Liver (tissue), 9 donors: ENCODE results near the gene IDI2. TPM values are rescaled to one million over a fixed set of nuclear protein-coding genes. Genes with fewer than 3 reads are reported as not detected.

Experiments
- DNase-seq: peaks from one replicate; pipeline ENCODE4 v3.0.0-alpha.2; 2017; ENCODE audit warnings: low spot score
- H3K27ac ChIP-seq, 2 donors: one replicate each; pipeline ENCODE4 v1.7.0; 2013; ENCODE audit warnings: inconsistent platforms in 2 of 2, low read length in 2 of 2, control low read depth in 1 of 2, low read depth in 1 of 2, mild to moderate bottlenecking in 1 of 2
- H3K27me3 ChIP-seq, 4 donors: one replicate each; pipeline versions ENCODE4 v1.6.1 to v1.7.0; 2013; ENCODE audit warnings: low read length in 3 of 4, inconsistent platforms in 1 of 4, mild to moderate bottlenecking in 1 of 4, moderate library complexity in 1 of 4; ENCODE audit not compliant: control insufficient read depth in 4 of 4, insufficient read depth in 4 of 4
- H3K36me3 ChIP-seq, 4 donors: one replicate each; pipeline versions ENCODE4 v1.6.1 to v1.7.0; 2013; ENCODE audit warnings: low read length in 3 of 4, mild to moderate bottlenecking in 3 of 4, low read depth in 1 of 4, moderate library complexity in 1 of 4; ENCODE audit not compliant: control insufficient read depth in 4 of 4, insufficient read depth in 3 of 4
- H3K4me1 ChIP-seq, 4 donors: one replicate each; pipeline versions ENCODE4 v1.6.1 to v1.7.0; 2013; ENCODE audit warnings: low read length in 3 of 4, mild to moderate bottlenecking in 3 of 4, moderate library complexity in 1 of 4; ENCODE audit not compliant: control insufficient read depth in 4 of 4, insufficient read depth in 4 of 4
- H3K4me3 ChIP-seq, 3 donors: one replicate each; pipeline versions ENCODE4 v1.6.1 to v1.7.0; 2013; ENCODE audit warnings: low read length in 3 of 3, control low read depth in 1 of 3, low read depth in 1 of 3, mild to moderate bottlenecking in 1 of 3
- H3K9ac ChIP-seq, 2 donors: one replicate each; pipeline ENCODE4 v1.7.0; 2013; ENCODE audit warnings: low read length in 2 of 2, mild to moderate bottlenecking in 2 of 2, moderate library complexity in 2 of 2, control low read depth in 1 of 2, low read depth in 1 of 2
- H3K9me3 ChIP-seq, 4 donors: one replicate each; pipeline versions ENCODE4 v1.6.1 to v1.7.0; 2013; ENCODE audit warnings: low read length in 3 of 4; ENCODE audit not compliant: control insufficient read depth in 4 of 4
- CTCF ChIP-seq: fragments of 150-350 bp; IDR thresholded peaks from 2 replicates; pipeline ENCODE4 v1.5.1; 2017; ENCODE audit warnings: improper control_type of control experiment, low read depth, low read length; ENCODE audit not compliant: missing input control
- EGR1 ChIP-seq, 2 donors: IDR thresholded peaks; 2 replicates each; pipeline ENCODE4 v1.6.1; 2016 to 2018; ENCODE audit warnings: antibody characterized with exemption in 2 of 2, low read depth in 2 of 2
- FOXA1 ChIP-seq: IDR thresholded peaks from 2 replicates; pipeline ENCODE4 v1.6.1; 2016; ENCODE audit warnings: antibody characterized with exemption
- GABPA ChIP-seq, 2 donors: IDR thresholded peaks in 1 of 2; conservative IDR thresholded peaks in 1 of 2; 2 replicates each; pipeline ENCODE4 v1.6.1; 2016; ENCODE audit warnings: antibody characterized with exemption in 2 of 2, mild to moderate bottlenecking in 1 of 2, moderate library complexity in 1 of 2
- HNF4A ChIP-seq, 2 donors: conservative IDR thresholded peaks; 2 replicates each; pipeline ENCODE4 v1.6.1; 2016; ENCODE audit warnings: antibody characterized with exemption in 2 of 2, mild to moderate bottlenecking in 2 of 2
- HNF4G ChIP-seq: IDR thresholded peaks from 2 replicates; pipeline ENCODE4 v1.6.1; 2016; ENCODE audit warnings: antibody characterized with exemption
- NR2F2 ChIP-seq: IDR thresholded peaks from 2 replicates; pipeline ENCODE4 v1.6.1; 2016; ENCODE audit warnings: antibody characterized with exemption
- RAD21 ChIP-seq, 2 donors: IDR thresholded peaks; 2 replicates each; pipeline ENCODE4 v1.6.1; 2016; ENCODE audit warnings: antibody characterized with exemption in 2 of 2, mild to moderate bottlenecking in 2 of 2
- TAF1 ChIP-seq: conservative IDR thresholded peaks from 2 replicates; pipeline ENCODE4 v1.6.1; 2016; ENCODE audit warnings: antibody characterized with exemption, mild to moderate bottlenecking
- YY1 ChIP-seq: IDR thresholded peaks from 2 replicates; pipeline ENCODE4 v1.6.1; 2016; ENCODE audit warnings: antibody characterized with exemption, mild to moderate bottlenecking
- WGBS: extraction: QIAGEN DNeasy Blood & Tissue Kit; methylation state at CpG from one replicate; pipeline ENCODE4 v1.1.7; 2013; 5-methylcytosine and 5-hydroxymethylcytosine counted together
- polyA plus RNA-seq, 2 donors: library from polyadenylated mRNA; stranded (reverse) in 1 of 2; unstranded in 1 of 2; fragments of 200-250 nt in 1 of 2; fragments of >200 nt in 1 of 2; fragmentation: Nextera tagmentation in 1 of 2; extraction: Ambion mirVana in 1 of 2; gene quantifications; one replicate each; pipeline versions ENCODE4 v1.2.1 to v1.2.3, GENCODE V29; 2013 to 2015
- total RNA-seq, 2 donors: library from RNA; depleted of rRNA; stranded (reverse); fragments of >200 nt; gene quantifications; one replicate each; pipeline ENCODE4 v1.2.3, GENCODE V29; 2014
- TF ChIP-seq, protein P1 (sequence below): IDR thresholded peaks from 2 replicates; pipeline ENCODE4 v1.6.1; 2016; ENCODE audit warnings: antibody characterized with exemption, mild to moderate bottlenecking
- TF ChIP-seq, protein P2 (sequence below): IDR thresholded peaks from 2 replicates; pipeline ENCODE4 v1.6.1; 2016; ENCODE audit warnings: antibody characterized with exemption
- TF ChIP-seq, protein P3 (sequence below): IDR thresholded peaks from 2 replicates; pipeline ENCODE4 v1.6.1; 2016; ENCODE audit warnings: antibody characterized with exemption
- TF ChIP-seq, protein P4 (sequence below): IDR thresholded peaks from 2 replicates; pipeline ENCODE4 v1.6.1; 2016; ENCODE audit warnings: antibody characterized with exemption
- donor health status: healthy.
- donor health status: healthy.
- donor health status: healthy.
- donor health status: healthy.
- donor health status: healthy.

The IDI2 gene
- total and polyA plus RNA-seq, 4 donors, result not detected

DNA sequence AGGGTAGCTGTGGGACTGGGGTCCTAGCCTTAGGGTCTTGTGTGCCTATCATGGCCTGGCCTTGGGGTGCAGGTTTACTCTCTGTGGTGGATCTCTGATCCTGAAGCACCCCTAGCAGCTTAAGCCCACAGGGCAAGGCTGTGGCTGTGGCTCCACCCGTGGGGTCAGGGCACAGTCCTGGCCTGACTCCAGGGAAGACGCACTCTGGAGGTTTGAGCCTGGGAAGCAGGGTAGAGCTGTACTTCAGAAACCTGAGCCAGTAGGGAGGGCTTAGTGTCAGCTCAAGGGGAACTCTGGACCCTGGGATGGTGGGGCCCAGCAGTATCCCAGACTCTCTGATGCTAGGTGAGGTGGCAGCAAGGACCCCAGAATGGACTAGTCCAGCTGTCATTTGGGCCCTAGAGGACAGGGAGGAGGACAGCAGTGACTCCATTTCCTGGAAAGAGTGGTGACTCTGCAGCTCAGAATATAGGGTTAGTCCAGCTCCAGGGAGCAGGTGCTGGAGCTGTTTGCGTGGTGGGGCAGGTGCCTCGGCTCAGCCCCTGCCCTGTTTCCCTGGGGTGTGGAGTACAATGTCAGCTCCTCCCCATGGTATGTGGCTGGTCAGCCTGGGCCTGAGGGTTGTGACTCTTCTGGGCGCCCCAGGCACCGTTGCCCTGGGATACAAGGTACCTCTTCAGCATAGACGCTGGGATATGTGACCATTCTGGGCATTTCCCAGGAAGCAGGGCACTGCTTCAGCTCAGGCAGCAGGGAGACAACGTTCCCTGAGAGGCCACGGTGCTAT, 21.6 kb downstream of the IDI2 start (continued):
- TF ChIP-seq, protein P1, sequence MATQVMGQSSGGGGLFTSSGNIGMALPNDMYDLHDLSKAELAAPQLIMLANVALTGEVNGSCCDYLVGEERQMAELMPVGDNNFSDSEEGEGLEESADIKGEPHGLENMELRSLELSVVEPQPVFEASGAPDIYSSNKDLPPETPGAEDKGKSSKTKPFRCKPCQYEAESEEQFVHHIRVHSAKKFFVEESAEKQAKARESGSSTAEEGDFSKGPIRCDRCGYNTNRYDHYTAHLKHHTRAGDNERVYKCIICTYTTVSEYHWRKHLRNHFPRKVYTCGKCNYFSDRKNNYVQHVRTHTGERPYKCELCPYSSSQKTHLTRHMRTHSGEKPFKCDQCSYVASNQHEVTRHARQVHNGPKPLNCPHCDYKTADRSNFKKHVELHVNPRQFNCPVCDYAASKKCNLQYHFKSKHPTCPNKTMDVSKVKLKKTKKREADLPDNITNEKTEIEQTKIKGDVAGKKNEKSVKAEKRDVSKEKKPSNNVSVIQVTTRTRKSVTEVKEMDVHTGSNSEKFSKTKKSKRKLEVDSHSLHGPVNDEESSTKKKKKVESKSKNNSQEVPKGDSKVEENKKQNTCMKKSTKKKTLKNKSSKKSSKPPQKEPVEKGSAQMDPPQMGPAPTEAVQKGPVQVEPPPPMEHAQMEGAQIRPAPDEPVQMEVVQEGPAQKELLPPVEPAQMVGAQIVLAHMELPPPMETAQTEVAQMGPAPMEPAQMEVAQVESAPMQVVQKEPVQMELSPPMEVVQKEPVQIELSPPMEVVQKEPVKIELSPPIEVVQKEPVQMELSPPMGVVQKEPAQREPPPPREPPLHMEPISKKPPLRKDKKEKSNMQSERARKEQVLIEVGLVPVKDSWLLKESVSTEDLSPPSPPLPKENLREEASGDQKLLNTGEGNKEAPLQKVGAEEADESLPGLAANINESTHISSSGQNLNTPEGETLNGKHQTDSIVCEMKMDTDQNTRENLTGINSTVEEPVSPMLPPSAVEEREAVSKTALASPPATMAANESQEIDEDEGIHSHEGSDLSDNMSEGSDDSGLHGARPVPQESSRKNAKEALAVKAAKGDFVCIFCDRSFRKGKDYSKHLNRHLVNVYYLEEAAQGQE, result no peak

DNA sequence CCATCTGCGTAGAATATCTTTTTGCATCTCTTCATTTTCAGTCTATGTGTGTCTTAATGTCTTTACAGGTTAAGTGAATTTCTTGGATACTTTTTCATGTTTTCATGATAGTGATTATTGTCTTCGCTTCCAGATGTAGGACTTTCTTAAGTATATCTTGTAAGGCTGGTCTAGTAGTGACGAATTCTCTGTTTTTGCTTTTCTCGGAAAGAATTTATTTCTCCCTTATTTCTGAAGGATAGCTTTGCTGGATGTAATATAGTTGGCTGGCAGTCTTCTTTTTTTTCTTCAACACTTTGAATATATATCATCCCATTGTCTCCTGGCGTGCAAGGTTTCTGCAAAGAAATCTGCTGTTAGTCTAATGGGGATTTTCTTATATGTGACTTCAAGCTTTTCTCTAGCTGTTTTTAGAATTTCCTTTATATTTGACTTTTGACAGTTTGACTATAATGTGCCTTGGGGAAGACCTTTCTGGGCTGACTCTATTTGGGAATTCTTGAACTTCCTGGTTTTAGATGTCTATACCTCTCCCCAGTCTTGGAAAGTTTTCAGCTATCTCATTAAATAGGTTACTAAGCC, 23.1 kb downstream of the IDI2 start:
- Histone ChIP-seq H3K27ac (no peak overlapping the region), H3K4me3 (no peak overlapping the region), H3K27me3 (no peaks in the 10 kb centered on the region), H3K9ac (no peak overlapping the region), H3K36me3 (peaks cover 19 to 90% (median 73%) of the 10 kb centered on the region in 4 donors), H3K4me1 (no peaks in the 10 kb centered on the region), H3K9me3 (peaks cover 0 to 6% (median 2%) of the 10 kb centered on the region in 4 donors)
- TF ChIP-seq RAD21 (IDR thresholded peaks at IDR 0.05), result no peak
- no peak for TF ChIP-seq CTCF
- TF ChIP-seq FOXA1, result no peak
- TF ChIP-seq, protein P2, sequence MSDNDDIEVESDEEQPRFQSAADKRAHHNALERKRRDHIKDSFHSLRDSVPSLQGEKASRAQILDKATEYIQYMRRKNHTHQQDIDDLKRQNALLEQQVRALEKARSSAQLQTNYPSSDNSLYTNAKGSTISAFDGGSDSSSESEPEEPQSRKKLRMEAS, result no peak
- TF ChIP-seq GABPA (IDR thresholded peaks at IDR 0.05 in 1 of 2, conservative IDR thresholded peaks at IDR 0.05 in 1 of 2), result no peak
- 98% methylated on average over 5 of the region's 5 CpGs for WGBS
- no peak for DNase-seq

DNA sequence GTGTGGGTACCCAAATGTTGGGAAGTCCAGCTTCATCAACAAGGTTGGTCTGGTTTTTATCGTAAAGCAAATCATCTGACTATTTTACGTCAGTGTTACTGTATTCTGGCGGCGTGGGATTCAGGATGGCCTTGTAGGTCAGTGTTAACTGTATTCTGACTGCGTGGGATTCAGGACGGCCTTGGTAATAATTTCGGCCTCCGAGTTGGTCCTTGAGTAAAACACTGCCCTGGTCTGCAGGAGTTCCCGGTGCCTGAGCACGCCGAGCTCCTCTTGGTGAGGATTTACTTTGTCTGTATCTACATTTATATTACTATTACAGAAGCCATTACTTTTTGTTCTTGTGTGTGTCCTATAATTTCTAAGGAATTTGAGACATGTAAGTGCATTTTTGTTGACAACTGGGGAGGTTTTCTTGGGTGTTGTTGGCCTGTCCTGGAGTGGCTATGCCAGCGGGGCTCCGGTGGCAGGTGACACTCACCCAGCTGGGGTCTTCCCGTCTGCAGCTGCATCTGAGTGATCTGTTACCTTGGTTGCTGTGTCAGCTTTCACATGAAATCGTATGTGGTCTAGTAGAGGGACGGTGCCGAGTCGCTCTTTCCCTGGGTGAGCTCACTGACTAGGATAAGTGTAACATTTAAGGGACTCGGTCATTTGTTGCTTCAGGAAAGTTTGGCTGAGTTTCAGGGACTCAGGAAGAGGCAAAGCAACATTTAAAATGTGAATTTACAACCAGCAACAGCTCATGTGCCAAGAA, 28.2 kb downstream of the IDI2 start:
- H3K4me1 ChIP-seq, result no peaks in the 10 kb centered on the region
- H3K9me3 ChIP-seq, result peaks cover 0 to 1% (median under 1%) of the 10 kb centered on the region in 4 donors
- no peaks in the 10 kb centered on the region for H3K27me3 ChIP-seq
- peaks cover 18 to 80% (median 54%) of the 10 kb centered on the region in 4 donors for H3K36me3 ChIP-seq
- no peak overlapping the region for H3K27ac ChIP-seq
- WGBS, result 90% methylated on average over 19 of the region's 19 CpGs
- no peak overlapping the region for H3K9ac ChIP-seq
- no peak for DNase-seq
- no peak overlapping the region for H3K4me3 ChIP-seq
- no peak for TF ChIP-seq NR2F2
- no peak for TF ChIP-seq RAD21 (IDR thresholded peaks at IDR 0.05)
- TF ChIP-seq HNF4G, result no peak
- TF ChIP-seq EGR1 (IDR thresholded peaks at IDR 0.05; ENCODE audit: low read depth in 2 of 2), result no peak
- TF ChIP-seq, protein P2, result no peak
- TF ChIP-seq, protein P3, sequence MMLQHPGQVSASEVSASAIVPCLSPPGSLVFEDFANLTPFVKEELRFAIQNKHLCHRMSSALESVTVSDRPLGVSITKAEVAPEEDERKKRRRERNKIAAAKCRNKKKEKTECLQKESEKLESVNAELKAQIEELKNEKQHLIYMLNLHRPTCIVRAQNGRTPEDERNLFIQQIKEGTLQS, result no peak
- TF ChIP-seq HNF4A (conservative IDR thresholded peaks at IDR 0.05), result no peak
- no peak for TF ChIP-seq TAF1
- no peak for TF ChIP-seq YY1
- TF ChIP-seq, protein P4, sequence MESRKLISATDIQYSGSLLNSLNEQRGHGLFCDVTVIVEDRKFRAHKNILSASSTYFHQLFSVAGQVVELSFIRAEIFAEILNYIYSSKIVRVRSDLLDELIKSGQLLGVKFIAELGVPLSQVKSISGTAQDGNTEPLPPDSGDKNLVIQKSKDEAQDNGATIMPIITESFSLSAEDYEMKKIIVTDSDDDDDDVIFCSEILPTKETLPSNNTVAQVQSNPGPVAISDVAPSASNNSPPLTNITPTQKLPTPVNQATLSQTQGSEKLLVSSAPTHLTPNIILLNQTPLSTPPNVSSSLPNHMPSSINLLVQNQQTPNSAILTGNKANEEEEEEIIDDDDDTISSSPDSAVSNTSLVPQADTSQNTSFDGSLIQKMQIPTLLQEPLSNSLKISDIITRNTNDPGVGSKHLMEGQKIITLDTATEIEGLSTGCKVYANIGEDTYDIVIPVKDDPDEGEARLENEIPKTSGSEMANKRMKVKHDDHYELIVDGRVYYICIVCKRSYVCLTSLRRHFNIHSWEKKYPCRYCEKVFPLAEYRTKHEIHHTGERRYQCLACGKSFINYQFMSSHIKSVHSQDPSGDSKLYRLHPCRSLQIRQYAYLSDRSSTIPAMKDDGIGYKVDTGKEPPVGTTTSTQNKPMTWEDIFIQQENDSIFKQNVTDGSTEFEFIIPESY, result no peak
- TF ChIP-seq CTCF, result no peak
